GM19239 (cell line): Measurements from ENCODE around the gene AGPAT3.
A peak's percentile ranks its signal among the peaks of the same experiment; 100 is the strongest.

Experiments
- DNase-seq: peaks from one replicate; pipeline ENCODE4 v3.0.0; 2011; ENCODE audit warnings: low spot score; ENCODE audit not compliant: insufficient read length
- FAIRE-seq: peaks from 2 replicates; lab custom pipeline; 2011; peaks lifted over from hg19 to GRCh38; lab: Jason Lieb, UNC

The AGPAT3 gene

GRCh38 chr21:43944757-43945156, 79.7 kb downstream of the AGPAT3 start:
- no peak for DNase-seq
- no peak for FAIRE-seq

- FAIRE-seq (no peak), DNase-seq (no peak)
Observed at GRCh38 chr21:43948740-43949498, 83.9 kb downstream of the AGPAT3 start.

- FAIRE-seq (no peak), DNase-seq (no peak)
Observed at GRCh38 chr21:43949499-43950208, 84.6 kb downstream of the AGPAT3 start.

- no peak for FAIRE-seq
- no peak for DNase-seq
Observed at GRCh38 chr21:43950481-43950880, 85.5 kb downstream of the AGPAT3 start.

- DNase-seq (no peak), FAIRE-seq (no peak)
Observed at GRCh38 chr21:43950936-43951335, 85.9 kb downstream of the AGPAT3 start.

GRCh38 chr21:43951911-43952703, 87.1 kb downstream of the AGPAT3 start:
- FAIRE-seq (no peak), DNase-seq (no peak)

GRCh38 chr21:43953021-43953420, 88.0 kb downstream of the AGPAT3 start:
- no peak for FAIRE-seq
- DNase-seq, result no peak

- no peak for FAIRE-seq
- no peak for DNase-seq
Observed at GRCh38 chr21:43954042-43954441, 89.0 kb downstream of the AGPAT3 start.

GRCh38 chr21:43954896-43955295, 89.9 kb downstream of the AGPAT3 start:
- FAIRE-seq, result no peak

GRCh38 chr21:43956019-43956669, 91.1 kb downstream of the AGPAT3 start:
- FAIRE-seq, result no peak
- DNase-seq, result no peak

More at GRCh38 chr21:43954896-43955295, 89.9 kb downstream of the AGPAT3 start:
- DNase-seq, result no peak

GRCh38 chr21:43956670-43957035, 91.6 kb downstream of the AGPAT3 start:
- no peak for DNase-seq
- FAIRE-seq, result no peak

GRCh38 chr21:43957128-43957571, 92.1 kb downstream of the AGPAT3 start:
- no peak for DNase-seq
- no peak for FAIRE-seq

GRCh38 chr21:43957611-43958362, 92.8 kb downstream of the AGPAT3 start:
- FAIRE-seq, result peak; percentile 26
- peak; percentile 33 for DNase-seq

GRCh38 chr21:43958364-43959158, 93.5 kb downstream of the AGPAT3 start:
- DNase-seq, result no peak
- FAIRE-seq, result no peak

- FAIRE-seq (no peak), DNase-seq (no peak)
Observed at GRCh38 chr21:43959231-43960116, 94.5 kb downstream of the AGPAT3 start.

- DNase-seq (no peak), FAIRE-seq (no peak)
Observed at GRCh38 chr21:43961382-43961909, 96.4 kb downstream of the AGPAT3 start.

GRCh38 chr21:43965911-43966585, 101.0 kb downstream of the AGPAT3 start:
- no peak for DNase-seq
- FAIRE-seq, result no peak
